Naive thymus-derived CD4-positive, alpha-beta T cell (primary cell): ENCODE data around the gene ZDBF2. TPM values are rescaled to one million over a fixed set of nuclear protein-coding genes. Genes with fewer than 3 reads are reported as not detected.

Experiments used
- ATAC-seq: fragments of 150-1000 bp; cut with Tn5 transposase; 2 replicates; pipeline ENCODE4 v1.10.0; 2021; ENCODE audit warnings: mild to moderate bottlenecking, moderate library complexity
- CTCF ChIA-PET: fragments of 350-600 bp; sonication (Branson Sonifier 250); formaldehyde crosslinking; loops from one replicate; lab custom pipeline; 2021; ENCODE audit warnings: antibody characterized with exemption; lab: Charles Lee
- POLR2A ChIA-PET: fragments of 350-600 bp; sonication (Branson Sonifier 250); formaldehyde crosslinking; loops from one replicate; lab custom pipeline; 2021; ENCODE audit warnings: antibody characterized with exemption, inconsistent platforms; lab: Charles Lee
- DNase-seq, 9 donors: peaks; one replicate each; pipeline versions ENCODE4 v3.0.0 to v3.0.0-alpha.2; 2020 to 2022; ENCODE audit warnings: mixed read lengths in 1 of 9
- H3K27ac ChIP-seq: one replicate; pipeline ENCODE4 v1.7.0; 2013; ENCODE audit warnings: mild to moderate bottlenecking, low read depth, low read length, moderate library complexity
- H3K27me3 ChIP-seq, 2 donors: one replicate each; pipeline ENCODE4 v1.7.0; 2013; ENCODE audit warnings: low read length in 2 of 2, mild to moderate bottlenecking in 2 of 2, moderate library complexity in 2 of 2; ENCODE audit not compliant: control insufficient read depth in 2 of 2, insufficient read depth in 2 of 2
- H3K36me3 ChIP-seq, 3 experiments: 1 replicate in 2 of 3; 2 replicates in 1 of 3; pipeline ENCODE4 v1.7.0; 2013; ENCODE audit warnings: low read length in 3 of 3, mild to moderate bottlenecking in 3 of 3, moderate library complexity in 1 of 3; ENCODE audit not compliant: insufficient read depth in 3 of 3, control insufficient read depth in 2 of 3
- H3K4me1 ChIP-seq, 2 donors: one replicate each; pipeline ENCODE4 v1.7.0; 2013; ENCODE audit warnings: low read length in 2 of 2, mild to moderate bottlenecking in 2 of 2, moderate library complexity in 1 of 2; ENCODE audit not compliant: control insufficient read depth in 2 of 2, insufficient read depth in 2 of 2
- H3K4me3 ChIP-seq: 2 replicates; pipeline ENCODE4 v1.7.0; 2013; ENCODE audit warnings: mild to moderate bottlenecking, low read length
- H3K9me3 ChIP-seq, 3 experiments: 1 replicate in 2 of 3; 2 replicates in 1 of 3; pipeline ENCODE4 v1.7.0; 2013; ENCODE audit warnings: low read length in 3 of 3; ENCODE audit not compliant: control insufficient read depth in 2 of 3
- H3K27ac Mint-ChIP-seq, 9 donors: one replicate each; pipeline ENCODE4 v1.8.0; 2020 to 2022; ENCODE audit warnings: mixed read lengths in 9 of 9, mild to moderate bottlenecking in 8 of 9, moderate library complexity in 5 of 9, inconsistent platforms in 2 of 9
- H3K27me3 Mint-ChIP-seq, 5 donors: one replicate each; pipeline ENCODE4 v1.8.0; 2021 to 2022; ENCODE audit warnings: mixed read lengths in 5 of 5, mild to moderate bottlenecking in 1 of 5
- H3K36me3 Mint-ChIP-seq, 5 donors: one replicate each; pipeline ENCODE4 v1.8.0; 2020 to 2022; ENCODE audit warnings: mixed read lengths in 5 of 5, mild to moderate bottlenecking in 3 of 5, inconsistent platforms in 1 of 5
- H3K4me1 Mint-ChIP-seq, 7 donors: one replicate each; pipeline ENCODE4 v1.8.0; 2020 to 2022; ENCODE audit warnings: mixed read lengths in 7 of 7, mild to moderate bottlenecking in 3 of 7, inconsistent platforms in 1 of 7
- H3K4me3 Mint-ChIP-seq, 10 donors: one replicate each; pipeline ENCODE4 v1.8.0; 2020 to 2022; ENCODE audit warnings: mild to moderate bottlenecking in 10 of 10, mixed read lengths in 10 of 10, moderate library complexity in 6 of 10, inconsistent platforms in 2 of 10
- H3K9me3 Mint-ChIP-seq, 11 donors: one replicate each; pipeline ENCODE4 v1.8.0; 2020 to 2022; ENCODE audit warnings: mixed read lengths in 11 of 11, mild to moderate bottlenecking in 4 of 11, inconsistent platforms in 1 of 11, moderate library complexity in 1 of 11
- intact Hi-C, 2 donors: fragments of 100-400 bp; cut with micrococcal nuclease; formaldehyde crosslinking; loops; one replicate each; pipeline ENCODE4 v1.15.1; 2023
- polyA plus RNA-seq, 2 donors: library from polyadenylated mRNA; unstranded; fragments of 300-500 nt; fragmentation: Illumina TruSeq; gene quantifications; one replicate each; pipeline ENCODE4 v1.2.3, GENCODE V29; 2021
- total RNA-seq, 6 experiments: library from RNA in 5 of 6; stranded (reverse) in 5 of 6; gene quantifications; 1 replicate in 5 of 6; 2 replicates in 1 of 6; pipeline ENCODE4 v1.2.3 and lab custom pipeline; 2021 to 2026

ZDBF2 gene
- total and polyA plus RNA-seq, 7 experiments from 2014 or later, result 4.4 to 22.4 (median 15.7) TPM

DNA sequence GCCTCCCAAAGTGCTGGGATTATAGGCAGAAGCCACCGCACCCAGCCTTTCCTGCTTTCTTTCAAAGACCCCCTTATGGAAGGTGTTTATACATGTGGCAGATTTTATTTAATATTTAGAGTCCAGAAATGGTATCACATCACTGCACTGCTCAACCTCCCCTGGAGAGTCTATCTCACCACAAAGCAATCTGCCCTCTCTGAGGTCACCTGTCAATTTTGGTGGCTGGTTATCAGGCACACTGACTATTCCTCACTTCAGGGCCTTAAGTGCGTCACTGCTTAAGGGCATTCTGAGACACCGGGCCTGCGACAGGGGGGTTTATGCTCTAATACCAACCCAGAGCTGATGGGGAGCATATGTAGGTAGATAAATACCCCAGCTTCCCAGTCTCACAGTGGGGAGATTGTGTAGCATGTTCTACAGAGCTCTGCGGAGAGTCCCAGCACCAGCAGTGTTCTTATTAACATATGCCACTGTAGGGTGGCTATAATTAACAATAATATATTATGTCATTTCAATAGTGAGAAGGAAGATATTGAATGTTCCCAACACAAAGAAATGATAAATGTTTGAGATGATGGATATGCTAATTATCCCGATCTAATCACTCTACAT is 42.7 kb upstream of the ZDBF2 start:
- Histone ChIP-seq H3K4me3 (no peak overlapping the region), H3K9me3 (no peaks in the 10 kb centered on the region), H3K27ac (no peak overlapping the region), H3K36me3 (no peaks in the 10 kb centered on the region), H3K4me1 (no peaks in the 10 kb centered on the region), H3K27me3 (no peaks in the 10 kb centered on the region)
- H3K27ac Mint-ChIP-seq, result no peak overlapping the region
- POLR2A ChIA-PET, result no interaction called here
- ATAC-seq (no peak), DNase-seq (no peak)
- H3K27me3 Mint-ChIP-seq, result peaks cover 0 to 13% (median 8%) of the 10 kb centered on the region in 5 donors
- H3K9me3 Mint-ChIP-seq, result peaks cover 0 to 17% (median 8%) of the 10 kb centered on the region in 11 donors
- peaks cover 3 to 7% (median 7%) of the 10 kb centered on the region in 7 donors for H3K4me1 Mint-ChIP-seq
- intact Hi-C loops, result no loop called here
- no peak overlapping the region for H3K4me3 Mint-ChIP-seq
- H3K36me3 Mint-ChIP-seq, result peaks cover 0 to 9% (median 5%) of the 10 kb centered on the region in 5 donors
- CTCF ChIA-PET, result no interaction called here

DNA sequence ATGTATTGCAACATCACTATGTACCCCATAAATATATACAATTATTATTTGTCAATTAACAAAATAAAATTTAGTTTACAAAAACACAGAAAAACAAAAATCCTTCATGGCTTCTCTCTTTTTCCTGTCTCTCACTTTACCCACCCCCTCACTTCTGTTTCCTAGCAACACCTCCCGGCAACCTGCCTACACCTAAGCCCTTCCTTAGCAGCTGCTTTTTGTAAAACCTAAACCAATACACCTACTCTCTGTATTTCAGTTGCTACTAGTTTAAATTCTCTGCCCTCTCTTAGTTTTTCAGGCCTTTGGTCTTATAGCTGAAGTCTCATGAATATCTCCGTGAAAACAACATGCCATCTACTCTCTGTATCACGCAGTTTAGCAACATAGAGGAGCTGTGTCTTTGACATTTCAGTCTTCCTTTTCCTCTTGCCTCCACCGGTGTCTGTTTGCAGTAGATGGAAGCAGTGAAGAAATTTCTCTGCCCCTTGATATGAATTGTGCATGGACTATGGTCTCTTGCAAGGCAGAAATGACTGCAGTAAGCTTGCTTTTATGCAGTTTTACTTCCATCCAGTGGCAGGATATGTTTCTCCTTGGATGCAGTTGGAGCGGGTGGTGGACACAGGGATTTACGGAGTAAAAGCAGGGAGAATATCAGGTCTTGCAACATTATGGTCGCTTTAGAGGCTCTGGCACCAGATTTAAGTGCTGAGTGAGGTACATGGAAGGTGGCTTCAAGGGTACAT is 42.0 kb upstream of the ZDBF2 start:
- DNase-seq, result no peak
- POLR2A ChIA-PET, result no interaction called here
- peak overlapping the region in 2 of 9 donors; percentile 12 to 41 for H3K27ac Mint-ChIP-seq
- Histone ChIP-seq H3K9me3 (no peaks in the 10 kb centered on the region), H3K4me3 (no peak overlapping the region), H3K27me3 (no peaks in the 10 kb centered on the region), H3K27ac (no peak overlapping the region), H3K4me1 (no peaks in the 10 kb centered on the region), H3K36me3 (no peaks in the 10 kb centered on the region)
- peak overlapping the region in 4 of 10 donors; percentile 13 to 55 (median 22) for H3K4me3 Mint-ChIP-seq
- peaks cover 0 to 9% (median 5%) of the 10 kb centered on the region in 5 donors for H3K36me3 Mint-ChIP-seq
- intact Hi-C loops, result no loop called here
- CTCF ChIA-PET, result no interaction called here
- H3K9me3 Mint-ChIP-seq, result peaks cover 0 to 15% (median 7%) of the 10 kb centered on the region in 11 donors
- H3K27me3 Mint-ChIP-seq, result peaks cover 0 to 13% (median 8%) of the 10 kb centered on the region in 5 donors
- H3K4me1 Mint-ChIP-seq, result peaks cover 3 to 7% (median 7%) of the 10 kb centered on the region in 7 donors
- no peak for ATAC-seq

DNA sequence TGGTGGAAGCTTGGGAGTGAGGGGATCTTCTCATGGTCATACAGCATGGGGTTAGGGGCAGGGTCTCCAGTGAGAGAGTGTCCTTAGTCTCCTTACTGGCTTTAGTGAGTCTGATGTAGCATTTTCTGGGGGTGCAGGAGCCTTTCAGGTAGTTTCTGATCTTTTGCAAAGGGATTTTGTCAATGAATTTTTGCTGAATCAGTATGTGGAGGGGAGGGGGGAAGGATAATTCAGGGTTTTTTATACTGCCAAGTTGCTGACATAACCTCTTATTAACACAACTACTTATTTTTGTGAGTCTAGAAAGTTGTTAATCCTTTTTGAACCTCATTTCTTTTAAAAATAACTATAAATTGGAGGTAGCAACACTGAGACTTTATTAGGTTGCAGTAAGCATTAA is 35.3 kb upstream of the ZDBF2 start:
- H3K27me3 ChIP-seq, result no peaks in the 10 kb centered on the region
- H3K4me3 ChIP-seq, result no peak overlapping the region
- no peaks in the 10 kb centered on the region for H3K36me3 ChIP-seq
- ATAC-seq (no peak), DNase-seq (no peak)
- CTCF ChIA-PET, result no interaction called here
- Mint-ChIP-seq H3K27me3 (peaks cover 8 to 17% (median 10%) of the 10 kb centered on the region in 5 donors), H3K27ac (no peak overlapping the region), H3K9me3 (peaks cover 0 to 5% (median 0%) of the 10 kb centered on the region in 11 donors), H3K36me3 (no peaks in the 10 kb centered on the region), H3K4me3 (no peak overlapping the region), H3K4me1 (no peaks in the 10 kb centered on the region)
- POLR2A ChIA-PET, result no interaction called here
- intact Hi-C loops, result no loop called here
- no peaks in the 10 kb centered on the region for H3K4me1 ChIP-seq
- no peaks in the 10 kb centered on the region for H3K9me3 ChIP-seq
- H3K27ac ChIP-seq, result no peak overlapping the region

DNA sequence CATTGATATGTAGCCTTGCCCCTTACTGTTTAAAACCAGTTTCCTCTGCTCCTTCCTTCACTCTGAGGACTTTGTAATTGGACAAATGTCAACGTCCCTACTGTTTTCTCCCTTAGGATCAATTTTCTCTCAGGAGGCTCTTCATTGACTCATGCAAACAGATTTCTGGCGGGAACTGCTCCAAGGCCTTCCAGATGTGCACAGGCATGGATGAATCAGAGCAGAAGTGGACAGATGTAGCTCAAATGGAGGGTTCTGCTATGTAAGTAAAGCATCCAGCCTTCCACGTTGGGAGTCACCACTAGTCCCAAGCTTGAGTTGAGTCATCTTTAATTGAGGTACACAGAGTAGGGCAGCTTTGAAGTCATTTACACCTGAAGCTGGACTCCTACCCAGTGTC is 34.1 kb upstream of the ZDBF2 start:
- Histone ChIP-seq H3K4me1 (no peaks in the 10 kb centered on the region), H3K4me3 (no peak overlapping the region), H3K27me3 (no peaks in the 10 kb centered on the region), H3K36me3 (no peaks in the 10 kb centered on the region), H3K9me3 (no peaks in the 10 kb centered on the region), H3K27ac (no peak overlapping the region)
- Mint-ChIP-seq H3K4me1 (no peaks in the 10 kb centered on the region), H3K9me3 (peaks cover 0 to 5% (median 0%) of the 10 kb centered on the region in 11 donors), H3K27me3 (peaks cover 9 to 17% (median 10%) of the 10 kb centered on the region in 5 donors), H3K27ac (no peak overlapping the region), H3K36me3 (no peaks in the 10 kb centered on the region), H3K4me3 (no peak overlapping the region)
- DNase-seq, result no peak
- ChIA-PET CTCF (no interaction called here), POLR2A (no interaction called here)
- intact Hi-C loops, result no loop called here
- no peak for ATAC-seq

DNA sequence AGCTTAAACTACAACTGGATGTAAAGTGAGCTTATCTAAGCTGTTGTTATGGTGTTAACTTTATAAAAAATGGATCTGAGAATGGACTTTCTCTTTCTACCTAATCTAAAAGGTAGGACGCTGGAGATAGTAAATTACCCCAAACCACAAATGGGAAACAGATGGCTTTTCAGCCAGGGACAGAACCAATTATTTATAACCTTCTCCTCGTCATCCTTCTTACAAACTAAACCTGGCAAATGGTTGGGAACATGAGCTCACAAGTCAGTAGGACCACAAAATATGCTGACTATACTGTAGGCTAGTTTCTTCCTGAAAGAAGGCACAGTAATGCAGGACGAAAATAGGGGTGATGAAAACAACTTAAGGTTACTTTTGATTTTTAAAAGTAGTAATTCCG is 32.7 kb upstream of the ZDBF2 start:
- no peaks in the 10 kb centered on the region for H3K27me3 ChIP-seq
- Mint-ChIP-seq H3K27me3 (peaks cover 10 to 19% (median 12%) of the 10 kb centered on the region in 5 donors), H3K9me3 (no peaks in the 10 kb centered on the region), H3K4me3 (no peak overlapping the region), H3K36me3 (no peaks in the 10 kb centered on the region), H3K4me1 (no peaks in the 10 kb centered on the region), H3K27ac (no peak overlapping the region)
- no peak overlapping the region for H3K4me3 ChIP-seq
- ATAC-seq (no peak), DNase-seq (no peak)
- ChIA-PET POLR2A (no interaction called here), CTCF (no interaction called here)
- H3K36me3 ChIP-seq, result no peaks in the 10 kb centered on the region
- H3K4me1 ChIP-seq, result no peaks in the 10 kb centered on the region
- H3K9me3 ChIP-seq, result no peaks in the 10 kb centered on the region
- intact Hi-C loops, result no loop called here
- no peak overlapping the region for H3K27ac ChIP-seq

DNA sequence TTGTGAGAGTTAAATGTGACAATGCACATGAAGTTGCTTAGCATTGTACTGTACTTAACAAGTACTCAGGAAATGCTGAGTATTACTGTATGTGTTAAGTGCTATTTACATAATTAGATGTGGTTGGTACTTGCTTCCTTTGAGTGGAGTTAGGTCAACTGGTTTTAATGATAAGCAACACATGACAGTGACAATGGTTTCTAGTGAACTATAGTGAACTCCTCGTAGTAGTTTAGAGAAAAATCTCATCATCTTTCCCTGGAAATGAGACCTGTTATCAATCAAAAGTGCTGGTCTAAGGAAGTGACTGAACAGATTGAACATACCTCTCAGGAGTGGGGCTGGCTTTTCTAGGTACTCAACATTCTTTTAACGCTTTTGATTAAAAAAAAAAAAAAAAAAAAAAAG is 29.2 kb upstream of the ZDBF2 start:
- CTCF ChIA-PET, result no interaction called here

More for the DNA sequence above, 29.2 kb upstream of the ZDBF2 start:
- no peak overlapping the region for H3K27ac ChIP-seq
- peaks cover 12 to 31% (median 20%) of the 10 kb centered on the region in 5 donors for H3K27me3 Mint-ChIP-seq
- H3K4me1 Mint-ChIP-seq, result peaks cover 0 to 4% (median 3%) of the 10 kb centered on the region in 7 donors
- no peaks in the 10 kb centered on the region for H3K27me3 ChIP-seq
- POLR2A ChIA-PET, result no interaction called here
- peaks cover 0 to 4% (median 0%) of the 10 kb centered on the region in 11 donors for H3K9me3 Mint-ChIP-seq
- intact Hi-C loops, result no loop called here
- H3K4me3 ChIP-seq, result no peak overlapping the region
- H3K36me3 ChIP-seq, result no peaks in the 10 kb centered on the region
- ATAC-seq, result peak; percentile 73
- no peak for DNase-seq
- peaks cover 0 to 2% (median 0%) of the 10 kb centered on the region in 5 donors for H3K36me3 Mint-ChIP-seq
- no peak overlapping the region for H3K4me3 Mint-ChIP-seq
- H3K9me3 ChIP-seq, result no peaks in the 10 kb centered on the region
- no peaks in the 10 kb centered on the region for H3K4me1 ChIP-seq
- H3K27ac Mint-ChIP-seq, result no peak overlapping the region
